HepG2 (cell line): ENCODE results near the gene PCARE. TPM values are rescaled to one million over a fixed set of nuclear protein-coding genes. Genes with fewer than 3 reads are reported as not detected.
A peak's percentile ranks its signal among the peaks of the same experiment; 100 is the strongest.

Experiments
- ATAC-seq: fragments of 200-7000 bp; cut with Tn5 transposase; 3 replicates; pipeline ENCODE4 v1.9.1; 2020; ENCODE audit warnings: mild to moderate bottlenecking, moderate library complexity
- BruUV-seq: library from RNA; stranded (reverse); fragments of 400-500 nt; replicated peaks from 2 replicates; lab custom pipeline; 2021; lab: Mats Ljungman, UMichigan
- CTCF ChIA-PET: fragments of 300-600 bp; formaldehyde crosslinking; extraction: SDS; loops from one replicate; lab custom pipeline; 2021; ENCODE audit warnings: low total read pairs, inconsistent platforms, low intra/inter-chr PET ratio; lab: Yijun Ruan, JAX
- POLR2A ChIA-PET: fragments of 350-600 bp; sonication (Branson Sonifier 250); formaldehyde crosslinking; loops from one replicate; lab custom pipeline; 2020; ENCODE audit warnings: antibody characterized with exemption, inconsistent platforms; lab: Yijun Ruan, JAX
- DNase-seq: peaks from one replicate; pipeline ENCODE4 v3.0.0-alpha.2; 2015; ENCODE audit warnings: low spot score
- FAIRE-seq: peaks from 3 replicates; lab custom pipeline; 2011; peaks lifted over from hg19 to GRCh38; lab: Jason Lieb, UNC
- H2AFZ ChIP-seq: one replicate; pipeline ENCODE4 v1.6.1; 2011; ENCODE audit warnings: low read length, inconsistent platforms
- H3K27ac ChIP-seq: fragments of 300-600 bp; 3 replicates; pipeline ENCODE4 v1.8.0; 2011; ENCODE audit warnings: mixed run types, mild to moderate bottlenecking, mixed read lengths, low read length, inconsistent platforms; ENCODE audit not compliant: insufficient read depth; ENCODE audit errors: extremely low read length
- H3K27me3 ChIP-seq, 2 experiments: fragments of 200-600 bp in 1 of 2; 2 replicates in 1 of 2; 3 replicates in 1 of 2; pipeline versions ENCODE4 v1.6.0 to v1.8.0; 2011; ENCODE audit warnings: low read length in 2 of 2, mild to moderate bottlenecking in 2 of 2, moderate library complexity in 2 of 2, inconsistent platforms in 1 of 2; ENCODE audit not compliant: insufficient read depth in 2 of 2, control insufficient read depth in 1 of 2
- H3K36me3 ChIP-seq, 2 experiments: fragments of 200-600 bp in 1 of 2; replicated peaks in 1 of 2; 2 replicates in 1 of 2; 3 replicates in 1 of 2; pipeline versions ENCODE4 v1.5.1 to v1.8.0; 2011; ENCODE audit warnings: low read length in 2 of 2, inconsistent platforms in 1 of 2; ENCODE audit not compliant: insufficient read depth in 2 of 2, control insufficient read depth in 1 of 2
- H3K4me1 ChIP-seq: 2 replicates; pipeline ENCODE4 v1.5.1; 2012; ENCODE audit warnings: low read length, inconsistent platforms; ENCODE audit not compliant: insufficient read depth
- H3K4me2 ChIP-seq: 2 replicates; pipeline ENCODE4 v1.6.0; 2011; ENCODE audit warnings: low read depth, low read length, inconsistent platforms
- H3K4me3 ChIP-seq, 3 experiments: fragments of 200-600 bp in 1 of 3; sonication (generic), shearing (Covaris generic) in 1 of 3; replicated peaks in 1 of 3; 2 replicates each; pipeline ENCODE4 v1.5.1; 2011 to 2016; ENCODE audit warnings: low read length in 3 of 3, inconsistent platforms in 2 of 3, low read depth in 2 of 3, mild to moderate bottlenecking in 2 of 3, control low read depth in 1 of 3, mixed read lengths in 1 of 3; ENCODE audit not compliant: insufficient read depth in 1 of 3
- H3K79me2 ChIP-seq: one replicate; pipeline ENCODE4 v1.6.1; 2011; ENCODE audit warnings: low read length, inconsistent platforms; ENCODE audit not compliant: insufficient read depth
- H3K9ac ChIP-seq: 2 replicates; pipeline ENCODE4 v1.6.0; 2011; ENCODE audit warnings: mild to moderate bottlenecking, low read depth, low read length, inconsistent platforms; ENCODE audit not compliant: insufficient read depth
- H3K9me3 ChIP-seq: 2 replicates; pipeline ENCODE4 v1.5.1; 2012; ENCODE audit warnings: mild to moderate bottlenecking, low read length
- H4K20me1 ChIP-seq: 2 replicates; pipeline ENCODE4 v1.6.0; 2011; ENCODE audit warnings: inconsistent platforms, mild to moderate bottlenecking, low read length, moderate library complexity; ENCODE audit not compliant: insufficient read depth
- CEBPB ChIP-seq: IDR thresholded peaks from 2 replicates; pipeline ENCODE4 v1.6.1; 2011; ENCODE audit warnings: low read depth, low read length, improper control_type of control experiment, borderline replicate concordance
- CEBPG ChIP-seq: IDR thresholded peaks from 2 replicates; pipeline ENCODE4 v1.6.1; 2016
- RXRA ChIP-seq: sonication (generic); formaldehyde crosslinking; IDR thresholded peaks from 2 replicates; pipeline ENCODE4 v1.5.1; 2020; ENCODE audit warnings: missing genetic modification reagents
- WGBS: methylation state at CpG from one replicate; pipeline ENCODE4 v1.1.6; 2017; ENCODE audit warnings: low lambda C conversion rate; 5-methylcytosine and 5-hydroxymethylcytosine counted together
- in situ Hi-C: cut with HindIII; loops from 2 replicates; pipeline ENCODE4 v1.10.0; 2017; ENCODE audit warnings: low pct_unique_long_range_greater_than_20kb; ENCODE audit not compliant: extremely low pct_ligation_motif_present
- intact Hi-C: fragments of 100-400 bp; cut with micrococcal nuclease; formaldehyde crosslinking; loops from one replicate; pipeline ENCODE4 v1.10.0; 2022; ENCODE audit not compliant: unreplicated experiment
- polyA plus RNA-seq, 8 experiments: library from polyadenylated mRNA; depleted of rRNA in 3 of 8; stranded (reverse) in 7 of 8; unstranded in 1 of 8; fragments of >200 nt; fragmentation: Illumina TruSeq in 4 of 8; extraction: Trizol in 4 of 8; gene quantifications; 2 replicates each; pipeline versions ENCODE4 v1.2.1 to v1.2.3, GENCODE V29; 2011 to 2016; ENCODE audit warnings: low read depth in 4 of 8, missing spikeins in 1 of 8, mixed read lengths in 1 of 8; ENCODE audit not compliant: insufficient read depth in 1 of 8
- total RNA-seq, 5 experiments: library from RNA; depleted of rRNA; stranded (reverse); fragments of >200 nt; fragmentation: Illumina TruSeq; extraction: Trizol; gene quantifications; 2 replicates each; pipeline ENCODE4 v1.2.3, GENCODE V29; 2016; ENCODE audit warnings: low read depth in 1 of 5
- TF ChIP-seq, protein P1 (sequence below): sonication (generic); formaldehyde crosslinking; IDR thresholded peaks from 2 replicates; pipeline ENCODE4 v1.4.0; 2020; ENCODE audit warnings: missing genetic modification reagents, borderline replicate concordance
- TF ChIP-seq, protein P2 (sequence below): sonication (generic); formaldehyde crosslinking; IDR thresholded peaks from 2 replicates; pipeline ENCODE4 v1.4.0; 2020; ENCODE audit warnings: mild to moderate bottlenecking, missing genetic modification reagents

Gene PCARE
- total and polyA plus RNA-seq, 2 of the 13 experiments (the other 11 are each of a cell fraction or from before 2014, with no cell fraction given) = not detected

DNA sequence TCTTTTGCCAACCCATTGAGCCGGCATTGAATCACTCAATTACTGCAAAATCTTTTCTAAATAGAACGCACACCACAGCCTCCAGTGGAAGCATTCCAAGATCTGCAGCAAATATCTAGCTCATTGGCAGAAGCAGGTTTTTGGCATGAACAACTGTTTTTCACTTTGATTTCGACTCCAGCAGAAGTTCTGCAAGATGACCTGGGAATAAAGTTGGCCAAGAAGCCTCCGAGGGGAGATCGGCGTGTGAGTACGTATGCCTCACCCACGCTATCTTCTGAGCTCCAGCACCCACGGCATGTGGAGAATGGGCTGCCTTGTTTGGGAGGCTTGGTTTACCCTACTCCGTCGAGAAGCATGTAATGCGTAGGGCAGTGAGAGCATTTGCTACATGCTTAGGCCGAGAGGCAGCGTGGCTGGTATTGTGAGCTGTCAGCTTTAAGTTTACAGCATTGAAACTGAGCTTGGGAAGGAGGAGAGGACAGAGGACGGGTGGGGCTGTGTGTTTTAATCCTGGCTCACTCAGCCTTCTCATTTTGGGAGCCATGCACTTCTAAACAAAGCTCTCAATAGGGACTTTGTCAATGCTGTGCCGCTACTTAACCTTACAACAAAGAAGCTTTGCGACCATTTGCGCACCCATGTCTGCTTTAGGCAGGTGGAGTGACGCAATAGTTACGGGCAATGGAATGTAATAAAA, 10.5 kb downstream of the PCARE start:
- DNase-seq (no peak), FAIRE-seq (no peak), ATAC-seq (no peak)
- H3K9me3 ChIP-seq = no peaks in the 10 kb centered on the region
- H3K27me3 ChIP-seq = peaks cover 2 to 57% of the 10 kb centered on the region in 2 experiments; a peak in 3 of 5 replicates
- no peak overlapping the region for H3K27ac ChIP-seq
- H2AFZ ChIP-seq = no peak overlapping the region
- ChIA-PET CTCF (no interaction called here), POLR2A (no interaction called here)
- 56% methylated on average over 20 of the region's 20 CpGs for WGBS
- in situ Hi-C loops (no loop called here), intact Hi-C loops (no loop called here)
- no peak overlapping the region for H3K9ac ChIP-seq
- no peaks in the 10 kb centered on the region for H3K4me1 ChIP-seq
- H3K79me2 ChIP-seq = no peaks in the 10 kb centered on the region
- no TSS peak for BruUV-seq
- 0 out of 2 replicates have a peak, but pooled peaks have one; percentile 35 for TF ChIP-seq CEBPG
- TF ChIP-seq RXRA (CRISPR knock-in tag) = no peak
- TF ChIP-seq, protein P1, sequence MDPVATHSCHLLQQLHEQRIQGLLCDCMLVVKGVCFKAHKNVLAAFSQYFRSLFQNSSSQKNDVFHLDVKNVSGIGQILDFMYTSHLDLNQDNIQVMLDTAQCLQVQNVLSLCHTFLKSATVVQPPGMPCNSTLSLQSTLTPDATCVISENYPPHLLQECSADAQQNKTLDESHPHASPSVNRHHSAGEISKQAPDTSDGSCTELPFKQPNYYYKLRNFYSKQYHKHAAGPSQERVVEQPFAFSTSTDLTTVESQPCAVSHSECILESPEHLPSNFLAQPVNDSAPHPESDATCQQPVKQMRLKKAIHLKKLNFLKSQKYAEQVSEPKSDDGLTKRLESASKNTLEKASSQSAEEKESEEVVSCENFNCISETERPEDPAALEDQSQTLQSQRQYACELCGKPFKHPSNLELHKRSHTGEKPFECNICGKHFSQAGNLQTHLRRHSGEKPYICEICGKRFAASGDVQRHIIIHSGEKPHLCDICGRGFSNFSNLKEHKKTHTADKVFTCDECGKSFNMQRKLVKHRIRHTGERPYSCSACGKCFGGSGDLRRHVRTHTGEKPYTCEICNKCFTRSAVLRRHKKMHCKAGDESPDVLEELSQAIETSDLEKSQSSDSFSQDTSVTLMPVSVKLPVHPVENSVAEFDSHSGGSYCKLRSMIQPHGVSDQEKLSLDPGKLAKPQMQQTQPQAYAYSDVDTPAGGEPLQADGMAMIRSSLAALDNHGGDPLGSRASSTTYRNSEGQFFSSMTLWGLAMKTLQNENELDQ (CRISPR knock-in tag) = no peak
- TF ChIP-seq CEBPB = peak; percentile 90
- TF ChIP-seq, protein P2, sequence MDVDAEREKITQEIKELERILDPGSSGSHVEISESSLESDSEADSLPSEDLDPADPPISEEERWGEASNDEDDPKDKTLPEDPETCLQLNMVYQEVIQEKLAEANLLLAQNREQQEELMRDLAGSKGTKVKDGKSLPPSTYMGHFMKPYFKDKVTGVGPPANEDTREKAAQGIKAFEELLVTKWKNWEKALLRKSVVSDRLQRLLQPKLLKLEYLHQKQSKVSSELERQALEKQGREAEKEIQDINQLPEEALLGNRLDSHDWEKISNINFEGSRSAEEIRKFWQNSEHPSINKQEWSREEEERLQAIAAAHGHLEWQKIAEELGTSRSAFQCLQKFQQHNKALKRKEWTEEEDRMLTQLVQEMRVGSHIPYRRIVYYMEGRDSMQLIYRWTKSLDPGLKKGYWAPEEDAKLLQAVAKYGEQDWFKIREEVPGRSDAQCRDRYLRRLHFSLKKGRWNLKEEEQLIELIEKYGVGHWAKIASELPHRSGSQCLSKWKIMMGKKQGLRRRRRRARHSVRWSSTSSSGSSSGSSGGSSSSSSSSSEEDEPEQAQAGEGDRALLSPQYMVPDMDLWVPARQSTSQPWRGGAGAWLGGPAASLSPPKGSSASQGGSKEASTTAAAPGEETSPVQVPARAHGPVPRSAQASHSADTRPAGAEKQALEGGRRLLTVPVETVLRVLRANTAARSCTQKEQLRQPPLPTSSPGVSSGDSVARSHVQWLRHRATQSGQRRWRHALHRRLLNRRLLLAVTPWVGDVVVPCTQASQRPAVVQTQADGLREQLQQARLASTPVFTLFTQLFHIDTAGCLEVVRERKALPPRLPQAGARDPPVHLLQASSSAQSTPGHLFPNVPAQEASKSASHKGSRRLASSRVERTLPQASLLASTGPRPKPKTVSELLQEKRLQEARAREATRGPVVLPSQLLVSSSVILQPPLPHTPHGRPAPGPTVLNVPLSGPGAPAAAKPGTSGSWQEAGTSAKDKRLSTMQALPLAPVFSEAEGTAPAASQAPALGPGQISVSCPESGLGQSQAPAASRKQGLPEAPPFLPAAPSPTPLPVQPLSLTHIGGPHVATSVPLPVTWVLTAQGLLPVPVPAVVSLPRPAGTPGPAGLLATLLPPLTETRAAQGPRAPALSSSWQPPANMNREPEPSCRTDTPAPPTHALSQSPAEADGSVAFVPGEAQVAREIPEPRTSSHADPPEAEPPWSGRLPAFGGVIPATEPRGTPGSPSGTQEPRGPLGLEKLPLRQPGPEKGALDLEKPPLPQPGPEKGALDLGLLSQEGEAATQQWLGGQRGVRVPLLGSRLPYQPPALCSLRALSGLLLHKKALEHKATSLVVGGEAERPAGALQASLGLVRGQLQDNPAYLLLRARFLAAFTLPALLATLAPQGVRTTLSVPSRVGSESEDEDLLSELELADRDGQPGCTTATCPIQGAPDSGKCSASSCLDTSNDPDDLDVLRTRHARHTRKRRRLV (CRISPR knock-in tag) = no peak
- H3K4me3 ChIP-seq = no peak overlapping the region
- no peak overlapping the region for H3K4me2 ChIP-seq
- no peaks in the 10 kb centered on the region for H4K20me1 ChIP-seq
- no peaks in the 10 kb centered on the region for H3K36me3 ChIP-seq
